ENCODE data around the gene SLCO2B1. TPM values are rescaled to one million over a fixed set of nuclear protein-coding genes. Genes with fewer than 3 reads are reported as not detected.

Gene SLCO2B1
- total RNA-seq, 2 donors from 2014 or later: 37.6 to 50.3 TPM

GRCh38 chr11:75241036-75241905 is 90.4 kb downstream of the SLCO2B1 start:
- peak overlapping the region in 1 of 2 donors; percentile 76 for H3K9ac ChIP-seq (ENCODE audit: low read depth in 2 of 2, low read length in 2 of 2)
- peak overlapping the region; percentile 34 for H3K4me3 ChIP-seq
- DNase-seq: peak; percentile 86
- peak; percentile 58 for TF ChIP-seq CTCF (IDR thresholded peaks at IDR 0.05)
- intact Hi-C loops (cut with DNase I): loop anchor here (2.0 kb wide), 1 partner anchor 100 kb away; no protein-coding TSS in a partner anchor
- no peaks in the 10 kb centered on the region for H3K9me3 ChIP-seq
- no peaks in the 10 kb centered on the region for H3K36me3 ChIP-seq
- H3K4me1 ChIP-seq: peaks cover 6% of the 10 kb centered on the region
- H3K27ac ChIP-seq: no peak overlapping the region
- H3K27me3 ChIP-seq: peaks cover 28% of the 10 kb centered on the region

GRCh38 chr11:75241906-75242644 is 91.2 kb downstream of the SLCO2B1 start:
- Histone ChIP-seq H3K4me3 (peak overlapping the region; percentile 34), H3K9me3 (no peaks in the 10 kb centered on the region), H3K27ac (no peak overlapping the region), H3K9ac (ENCODE audit: low read depth in 2 of 2, low read length in 2 of 2) (no peak overlapping the region), H3K36me3 (no peaks in the 10 kb centered on the region), H3K4me1 (peaks cover 6% of the 10 kb centered on the region), H3K27me3 (peaks cover 28% of the 10 kb centered on the region)
- intact Hi-C loops (cut with DNase I): loop anchor here (2.0 kb wide), 1 partner anchor 101 kb away; no protein-coding TSS in a partner anchor
- no peak for DNase-seq
- TF ChIP-seq CTCF (IDR thresholded peaks at IDR 0.05): no peak

- no peak overlapping the region for H3K27ac ChIP-seq
- H3K36me3 ChIP-seq: no peaks in the 10 kb centered on the region
- no peak overlapping the region for H3K4me3 ChIP-seq
- H3K9ac ChIP-seq (ENCODE audit: low read depth in 2 of 2, low read length in 2 of 2): no peak overlapping the region
- no peaks in the 10 kb centered on the region for H3K9me3 ChIP-seq
- DNase-seq: no peak
- intact Hi-C loops (cut with DNase I): no loop called here
- H3K27me3 ChIP-seq: peaks cover 28% of the 10 kb centered on the region
- peaks cover 6% of the 10 kb centered on the region for H3K4me1 ChIP-seq
- no peak for TF ChIP-seq CTCF (IDR thresholded peaks at IDR 0.05)
These were observed 92.1 kb downstream of the SLCO2B1 start for GRCh38 chr11:75242722-75243600.

- TF ChIP-seq CTCF (IDR thresholded peaks at IDR 0.05): no peak
- H3K27me3 ChIP-seq: peaks cover 28% of the 10 kb centered on the region
- intact Hi-C loops (cut with DNase I): no loop called here
- no peak for DNase-seq
- H3K27ac ChIP-seq: no peak overlapping the region
- no peak overlapping the region for H3K9ac ChIP-seq (ENCODE audit: low read depth in 2 of 2, low read length in 2 of 2)
- no peaks in the 10 kb centered on the region for H3K36me3 ChIP-seq
- H3K4me3 ChIP-seq: no peak overlapping the region
- H3K9me3 ChIP-seq: no peaks in the 10 kb centered on the region
- H3K4me1 ChIP-seq: peaks cover 6% of the 10 kb centered on the region
These were observed 93.3 kb downstream of the SLCO2B1 start for GRCh38 chr11:75244052-75244814.
